HG03571 (cell line): ENCODE measurements around the gene DNASE2B.

Experiments used
- ATAC-seq: cut with Tn5 transposase; IDR thresholded peaks from one replicate; pipeline ENCODE4 v1.9.1; 2021; ENCODE audit not compliant: unreplicated experiment

Gene DNASE2B

DNA sequence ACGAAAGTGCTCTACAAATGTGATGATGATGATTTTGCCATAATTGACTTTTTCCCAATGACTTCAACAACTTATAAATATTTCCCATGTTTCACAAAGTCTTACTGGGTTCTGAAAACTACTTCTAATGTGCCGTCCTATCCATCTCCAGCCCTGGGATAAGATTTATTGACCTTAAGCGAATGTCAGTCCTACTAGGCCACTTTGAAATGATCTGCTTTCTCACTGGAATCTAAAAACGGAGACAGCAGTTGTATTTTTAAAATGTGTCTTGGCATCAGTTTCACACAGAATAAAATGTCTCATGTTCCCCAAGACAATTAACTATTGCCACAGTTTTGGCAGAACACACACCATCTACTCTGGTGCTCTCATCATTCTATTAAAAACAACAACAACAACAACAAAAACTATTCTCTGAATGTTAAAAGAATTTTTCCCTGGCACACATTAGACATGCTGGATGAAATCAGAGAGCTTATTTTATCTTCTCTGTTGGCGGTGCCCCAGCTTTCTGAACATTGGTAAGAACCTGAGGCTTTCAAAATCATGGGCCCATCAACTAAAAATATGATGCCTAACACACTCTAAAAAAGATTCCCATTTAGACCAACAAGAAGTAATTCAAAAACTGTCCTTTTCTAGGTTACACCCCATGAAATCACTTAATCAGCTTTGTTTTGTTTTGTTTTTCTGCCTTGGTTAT lies 23.1 kb upstream of the DNASE2B start:
- no peak for ATAC-seq

DNA sequence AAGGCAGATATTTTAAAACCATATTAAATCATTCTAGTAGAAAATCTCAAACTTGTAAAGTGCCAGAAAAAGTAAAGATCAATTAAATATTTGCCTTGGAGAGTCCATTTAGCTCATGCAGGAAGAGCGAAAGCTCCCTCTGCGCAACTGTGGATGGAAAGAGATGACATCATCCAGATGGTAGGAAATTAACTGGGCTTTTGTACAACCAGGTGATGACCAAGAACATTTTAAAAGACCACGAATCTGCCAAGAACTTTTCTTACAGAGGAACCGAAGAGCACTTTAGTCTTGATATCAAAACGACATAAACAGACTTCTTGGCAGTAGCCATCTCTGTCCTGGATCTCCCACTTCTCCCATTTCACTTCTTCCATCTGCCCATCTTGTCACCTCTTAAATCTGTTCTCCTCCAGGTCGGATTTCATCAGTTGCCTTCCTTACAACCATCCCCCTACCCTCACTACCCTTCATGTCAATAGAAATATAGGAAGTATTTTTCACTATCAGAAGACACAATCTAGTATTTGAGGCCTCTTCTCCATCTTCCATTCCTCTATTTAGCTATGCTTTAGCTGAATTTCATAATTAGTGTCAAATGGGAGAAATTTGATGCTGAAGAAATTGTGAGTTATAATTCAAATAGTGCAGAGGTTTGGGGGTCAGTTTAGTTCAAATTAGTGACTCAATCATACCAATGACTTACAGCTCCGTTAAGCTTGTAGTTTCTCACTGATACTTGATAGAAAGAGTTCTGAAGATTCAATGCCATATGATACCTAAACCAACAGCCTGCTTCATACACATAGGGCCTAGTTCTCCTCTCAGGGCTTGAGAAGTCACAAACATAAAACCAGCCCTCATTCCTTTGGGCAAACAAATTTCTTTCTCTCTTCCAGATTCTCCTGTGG lies 22.0 kb upstream of the DNASE2B start:
- no peak for ATAC-seq

DNA sequence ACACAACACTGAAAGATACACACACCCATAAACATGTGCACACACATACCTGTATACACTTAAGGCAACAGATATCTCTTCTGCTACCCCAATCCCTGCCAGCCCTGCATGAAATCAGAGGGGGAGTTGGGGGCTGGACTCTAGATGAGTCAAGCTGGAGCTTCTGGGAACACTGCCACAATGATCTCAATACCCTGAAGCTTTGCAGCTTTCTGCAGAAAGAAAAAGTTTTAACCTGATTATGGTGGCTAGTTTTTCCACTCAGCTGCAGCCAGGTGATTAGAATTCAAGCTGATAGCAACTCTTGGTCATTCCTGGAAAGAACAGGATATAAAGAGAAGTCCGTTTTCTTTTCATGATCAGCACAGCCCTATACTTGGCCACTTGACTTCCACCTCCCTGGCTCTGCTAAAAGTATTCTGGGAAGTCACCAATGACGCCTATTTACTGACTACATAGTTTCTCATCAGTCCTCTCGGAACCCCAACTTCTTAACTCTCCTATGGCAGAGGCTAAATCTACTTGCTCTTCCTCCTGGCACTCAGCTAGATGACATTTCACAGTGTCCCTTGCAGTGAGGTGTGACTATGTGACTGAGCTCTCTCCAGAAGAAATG lies 20.7 kb upstream of the DNASE2B start:
- no peak for ATAC-seq

DNA sequence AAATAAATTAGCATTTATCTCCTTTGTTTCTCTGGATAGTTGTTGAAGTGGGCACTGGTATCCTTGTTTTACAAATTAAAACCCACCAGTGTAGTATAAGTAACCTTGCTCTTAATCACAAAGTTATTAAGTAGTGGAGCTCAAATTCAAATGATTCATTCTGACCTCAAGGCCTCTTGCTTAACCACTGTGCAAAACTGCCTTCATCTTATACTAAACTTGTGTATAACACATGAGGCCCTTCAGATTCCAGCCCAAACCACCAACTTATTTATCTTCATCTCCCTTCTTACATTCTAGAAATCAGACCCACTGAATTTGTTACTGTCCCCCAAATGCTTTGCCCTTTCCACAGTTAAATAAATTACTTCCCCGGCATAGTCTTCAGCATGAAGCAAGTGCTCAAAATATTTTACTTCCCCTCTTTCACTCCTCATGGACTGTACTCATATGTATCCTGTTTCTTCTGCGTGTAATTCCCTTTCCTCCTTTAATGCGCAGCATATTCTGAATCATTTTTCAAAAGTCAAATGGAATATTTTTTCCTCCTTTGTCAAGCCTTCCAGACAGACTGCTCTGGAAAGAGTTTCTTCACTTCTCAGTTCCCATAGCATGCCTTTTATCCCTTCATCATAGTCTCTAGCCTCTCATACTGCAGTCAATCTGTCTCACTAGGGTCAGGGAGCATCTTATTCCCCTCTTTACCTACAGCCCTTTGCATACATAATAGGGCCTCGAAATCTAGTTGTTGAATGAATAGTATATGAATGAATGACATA lies 19.0 kb upstream of the DNASE2B start:
- no peak for ATAC-seq

DNA sequence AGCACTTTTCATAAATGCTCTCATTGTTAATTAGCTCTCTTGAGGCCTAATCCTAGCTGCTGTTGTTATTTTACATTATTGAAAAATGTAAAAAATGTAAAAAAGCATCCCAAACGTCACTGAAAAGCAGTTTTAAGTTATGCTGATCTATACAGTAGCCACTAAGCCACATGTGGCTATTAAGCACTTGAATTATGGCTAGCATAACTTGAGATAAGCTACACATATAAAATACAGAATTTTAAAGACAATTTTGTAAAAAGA lies 18.4 kb upstream of the DNASE2B start:
- ATAC-seq, result no peak

DNA sequence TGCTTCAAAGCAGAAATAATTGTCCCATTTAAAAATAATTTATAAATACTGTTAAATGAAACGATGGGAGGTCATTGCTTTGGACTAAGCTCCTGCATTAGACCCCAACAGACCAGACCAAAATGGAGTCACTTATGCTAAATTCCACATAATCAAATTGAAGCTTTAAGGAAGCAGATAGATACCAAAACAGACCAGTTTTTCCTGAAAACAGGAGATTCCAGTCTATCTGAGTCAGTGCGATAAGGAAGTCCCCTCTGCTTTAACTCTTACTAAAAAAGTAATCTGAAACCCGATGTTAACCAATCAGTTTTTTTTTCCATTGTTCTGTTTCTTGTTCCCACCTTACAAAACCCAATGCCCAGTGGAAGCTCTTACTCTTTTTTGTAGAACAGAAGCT lies 16.2 kb upstream of the DNASE2B start:
- no peak for ATAC-seq

DNA sequence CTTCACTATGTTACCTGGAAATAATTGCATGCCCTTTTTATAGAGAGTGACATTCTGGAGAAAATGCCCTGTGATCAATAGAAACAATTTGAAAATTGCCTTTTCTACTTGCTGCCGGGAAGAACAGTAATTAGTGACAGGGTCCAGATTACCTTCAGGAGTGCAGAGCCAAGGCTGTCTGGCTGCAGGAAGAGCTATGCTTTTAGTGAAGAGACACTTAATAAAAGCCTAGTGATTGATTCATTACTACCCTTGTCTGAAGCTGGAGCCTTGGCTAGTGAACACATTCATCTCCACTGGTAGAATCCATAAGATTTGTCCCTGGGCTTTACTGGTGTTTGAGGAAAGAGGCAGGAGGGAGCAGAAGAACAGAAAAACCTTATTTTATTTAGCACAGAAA lies 12.9 kb upstream of the DNASE2B start:
- ATAC-seq, result no peak

DNA sequence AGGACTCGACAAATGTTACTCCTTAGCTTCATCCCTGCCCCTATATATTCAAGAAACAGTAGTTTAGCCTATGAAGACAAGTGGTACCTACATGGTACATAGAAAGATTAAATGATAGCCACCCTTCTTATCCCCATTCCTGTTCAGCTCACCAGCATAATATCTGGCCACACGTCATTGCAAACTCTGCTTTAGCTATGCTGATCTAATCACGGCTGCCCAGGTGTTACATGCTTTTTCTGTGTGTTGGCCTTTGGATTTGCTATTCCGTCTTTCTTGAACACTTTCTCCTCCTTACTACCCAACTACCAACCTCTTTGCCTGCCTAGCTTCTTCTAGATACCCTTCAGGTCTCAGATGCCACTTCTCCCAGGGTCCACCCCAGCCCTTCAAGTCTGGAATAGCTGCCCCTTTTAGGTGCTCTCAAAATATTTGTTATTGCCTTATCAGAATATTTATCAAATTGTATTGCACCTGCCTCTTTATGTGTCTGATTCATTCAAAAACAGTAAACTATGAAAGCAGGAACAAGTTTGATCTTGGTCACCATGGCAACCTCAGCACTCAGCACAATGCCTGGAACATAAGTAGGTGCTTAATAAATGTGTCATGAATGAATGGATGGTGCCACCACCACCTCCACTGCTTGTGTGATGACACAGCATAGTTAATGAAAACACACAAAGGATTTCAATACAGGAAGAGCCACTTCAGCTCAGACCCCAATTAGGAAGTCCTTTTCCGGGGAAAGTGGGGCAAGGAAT lies 11.4 kb upstream of the DNASE2B start:
- no peak for ATAC-seq

DNA sequence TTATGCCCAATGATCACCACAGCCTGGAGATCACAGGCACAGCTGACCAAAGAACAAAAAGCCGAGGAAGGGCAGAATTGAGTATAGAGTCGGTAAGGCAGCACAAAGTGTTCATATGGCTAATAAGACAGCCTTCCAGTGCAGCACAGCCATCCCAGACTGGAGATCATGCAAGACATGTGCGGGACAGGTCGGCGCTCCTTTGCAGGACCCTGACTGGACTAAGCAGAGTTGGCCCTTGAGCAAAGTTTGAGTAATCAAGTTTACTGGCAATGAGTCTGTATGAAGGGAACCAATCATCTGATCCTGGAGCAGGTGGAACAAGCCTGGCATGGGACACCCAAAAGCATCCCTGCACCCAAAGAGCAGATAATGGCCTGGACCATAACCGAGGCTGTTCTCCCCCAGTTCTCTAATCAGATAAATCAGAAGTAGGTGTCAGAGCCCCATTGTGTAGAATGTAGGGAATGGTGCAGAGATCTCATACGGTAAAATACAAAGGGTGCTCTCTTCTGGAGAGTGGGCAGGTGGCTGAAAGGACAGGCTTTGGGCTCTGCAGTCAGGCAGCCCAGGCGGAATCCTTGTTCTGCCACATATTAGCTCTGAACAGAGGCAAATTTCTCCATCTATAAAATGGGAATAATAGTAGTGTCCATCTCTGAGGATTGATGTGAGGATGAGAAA lies 10.7 kb upstream of the DNASE2B start:
- ATAC-seq, result no peak

DNA sequence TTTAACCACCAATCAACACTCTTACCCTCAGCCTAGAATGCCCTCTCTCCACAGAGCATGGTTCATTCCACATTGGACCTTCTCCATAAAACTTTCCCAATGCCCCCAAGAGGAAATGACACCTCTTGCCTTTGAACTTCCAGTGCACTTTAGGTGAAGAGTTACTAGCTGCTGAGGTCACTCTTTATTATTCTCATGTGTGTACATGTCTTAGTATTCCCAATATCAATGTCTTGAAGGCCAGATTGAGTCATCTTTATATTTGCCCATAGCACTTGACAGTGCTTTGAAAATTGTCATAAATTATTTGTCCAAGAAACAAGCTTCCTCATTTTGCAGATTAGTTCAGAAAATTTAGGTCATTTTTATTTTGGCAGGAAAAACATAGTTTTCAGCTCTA lies 8.1 kb upstream of the DNASE2B start:
- ATAC-seq, result no peak

DNA sequence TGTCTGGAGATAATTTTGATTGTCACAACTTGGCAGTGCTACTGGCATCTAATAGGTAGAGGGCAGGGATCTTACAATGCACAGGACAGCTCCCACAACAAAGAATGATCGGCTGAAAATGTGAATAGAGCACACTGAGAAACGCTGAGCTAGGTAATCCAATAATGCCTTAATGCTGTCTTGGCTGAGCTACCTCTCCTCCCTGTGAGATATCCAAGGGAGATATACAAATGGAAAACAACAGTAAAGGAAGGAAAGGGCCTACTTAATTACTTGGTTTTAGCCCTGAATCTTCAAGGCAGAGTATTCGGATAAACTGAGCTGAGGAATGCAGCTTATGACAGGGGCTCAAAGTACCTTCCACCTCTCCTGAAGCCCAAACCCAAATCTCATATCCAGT lies 2.9 kb downstream of the DNASE2B start:
- no peak for ATAC-seq

DNA sequence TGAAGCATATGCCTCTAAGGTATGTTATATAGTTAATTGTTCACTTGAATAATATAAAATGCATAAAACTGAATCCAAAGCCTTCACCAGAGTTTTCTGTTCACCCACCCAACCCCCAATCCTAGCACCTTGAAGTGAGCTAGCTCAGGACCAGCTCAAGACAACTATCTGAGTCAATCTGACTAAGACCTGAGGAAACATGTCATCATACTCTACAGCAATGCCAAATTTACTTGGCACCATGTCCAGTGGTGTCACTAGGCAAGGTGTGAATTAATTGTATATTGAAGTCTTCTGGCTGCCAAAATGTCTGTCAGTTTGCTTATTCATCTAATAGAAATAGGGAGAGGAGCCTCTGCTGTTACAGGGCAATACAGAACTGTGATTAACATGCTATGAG lies 3.8 kb downstream of the DNASE2B start:
- no peak for ATAC-seq

DNA sequence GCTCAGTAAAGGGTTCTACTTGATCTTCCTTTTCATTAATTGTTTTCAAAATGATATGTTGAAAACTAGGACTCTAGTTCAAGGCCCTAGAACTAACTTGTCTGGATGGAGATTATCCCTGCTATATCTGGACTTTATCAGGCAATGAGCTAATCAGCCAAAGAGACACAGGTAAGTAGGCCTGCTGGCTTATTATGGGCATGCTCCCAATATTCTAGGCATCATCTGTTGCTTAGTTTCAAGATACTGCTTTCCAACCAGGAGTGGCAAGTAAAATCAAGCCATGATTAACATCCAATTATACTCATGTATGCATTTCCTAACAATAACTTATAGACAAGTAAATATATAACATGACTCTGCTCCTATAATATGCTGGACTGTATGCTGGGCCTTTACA lies 4.2 kb downstream of the DNASE2B start:
- no peak for ATAC-seq

DNA sequence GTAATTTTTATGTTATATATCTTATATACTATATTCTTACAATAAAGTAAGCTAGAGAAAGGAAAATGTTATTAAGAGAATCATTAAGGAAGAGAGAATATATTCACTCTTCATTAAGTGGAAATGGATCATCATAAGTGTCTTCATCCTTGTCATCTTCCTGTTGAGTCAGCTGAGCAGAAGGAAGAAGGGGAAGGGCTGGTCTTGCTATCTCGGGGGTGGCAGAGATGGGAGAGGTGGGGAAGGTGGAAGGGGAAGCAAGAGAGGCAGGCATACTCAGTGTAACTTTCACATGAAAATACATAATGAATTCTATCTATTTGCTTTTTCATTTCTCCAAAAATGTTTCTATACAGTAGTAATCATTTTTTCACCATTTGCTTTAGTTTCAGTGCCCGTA lies 5.1 kb downstream of the DNASE2B start:
- ATAC-seq, result no peak

DNA sequence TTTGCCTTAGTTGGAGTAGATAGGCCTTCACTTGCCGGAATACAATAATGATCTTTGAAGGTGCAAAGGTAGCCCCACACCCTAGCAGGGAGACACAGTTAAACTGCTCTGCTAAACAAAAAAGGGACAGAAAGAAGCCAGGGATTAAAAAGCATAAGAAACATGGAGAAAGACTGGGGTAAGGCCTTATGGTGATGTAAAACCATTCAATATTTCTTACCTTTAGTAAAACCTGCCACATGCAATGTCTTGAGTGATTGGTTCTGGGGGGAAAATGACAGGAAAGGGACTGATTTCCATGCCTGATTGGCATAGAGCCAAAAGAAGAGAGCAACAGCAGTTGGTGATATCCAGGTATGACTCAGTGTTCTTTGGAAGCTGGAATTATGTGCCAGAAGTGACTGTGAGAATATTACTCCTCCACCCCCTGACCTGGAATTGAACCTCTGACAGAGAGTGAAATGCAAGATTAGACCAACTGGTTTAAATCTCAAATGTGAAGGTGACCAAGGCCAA lies 8.1 kb downstream of the DNASE2B start:
- ATAC-seq, result no peak

DNA sequence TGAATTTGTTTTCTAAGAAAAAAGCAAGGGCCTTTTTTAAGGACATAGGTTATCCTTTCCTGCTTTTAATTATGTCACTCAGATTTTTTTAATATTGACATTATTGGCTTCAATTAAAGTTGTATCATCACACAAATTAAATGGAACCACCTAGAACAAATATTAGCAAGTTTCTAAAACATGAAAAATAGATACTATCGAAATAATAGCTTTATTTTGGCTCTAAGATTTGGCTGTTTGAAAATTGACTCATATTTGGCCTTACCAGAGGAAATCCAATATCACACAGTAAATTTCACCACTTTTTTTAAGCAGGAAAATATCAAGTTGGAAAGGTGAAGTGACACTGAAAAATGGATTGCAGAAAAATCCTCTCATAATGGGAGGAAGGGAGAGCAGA lies 9.2 kb downstream of the DNASE2B start:
- ATAC-seq, result no peak

DNA sequence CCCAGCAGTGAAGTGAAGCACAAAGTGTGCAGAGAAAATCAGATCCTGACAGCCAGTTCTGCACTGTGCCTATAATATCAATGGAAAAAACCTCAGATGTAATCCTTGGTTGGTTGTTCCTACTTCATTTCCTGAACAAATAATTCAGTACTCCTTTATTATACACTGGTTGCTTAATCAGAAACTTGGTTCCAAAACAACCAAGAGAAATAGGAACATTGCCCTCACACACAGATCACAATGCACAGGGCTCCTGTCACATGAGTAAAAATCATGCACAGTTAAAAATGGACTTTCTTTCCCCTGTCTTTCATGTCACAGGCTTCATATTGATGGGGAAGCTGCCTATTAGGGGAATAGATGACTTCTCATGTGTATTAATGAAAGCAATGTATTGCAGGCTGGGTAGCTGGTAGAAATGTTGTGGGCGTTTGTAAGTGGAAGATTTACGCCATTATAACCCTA lies 9.7 kb downstream of the DNASE2B start:
- ATAC-seq, result no peak

DNA sequence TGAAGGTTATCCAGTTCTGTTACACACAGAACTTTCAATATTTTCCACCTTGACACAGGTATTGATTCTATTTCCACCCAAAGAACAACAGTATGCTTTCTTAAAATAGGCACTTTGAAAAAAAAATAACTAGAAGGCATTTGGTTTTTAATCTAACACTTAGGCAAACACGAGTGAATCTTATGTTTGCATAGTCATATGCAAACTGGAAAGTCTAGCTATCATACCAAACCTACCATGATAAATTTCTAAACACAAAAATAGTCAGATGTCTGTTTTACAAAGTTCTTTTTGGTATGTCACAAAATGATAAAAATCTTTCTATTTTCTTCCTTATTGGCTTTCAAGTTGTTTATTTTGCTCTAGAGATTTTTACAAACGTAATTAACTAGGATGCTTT lies 11.6 kb downstream of the DNASE2B start:
- no peak for ATAC-seq

DNA sequence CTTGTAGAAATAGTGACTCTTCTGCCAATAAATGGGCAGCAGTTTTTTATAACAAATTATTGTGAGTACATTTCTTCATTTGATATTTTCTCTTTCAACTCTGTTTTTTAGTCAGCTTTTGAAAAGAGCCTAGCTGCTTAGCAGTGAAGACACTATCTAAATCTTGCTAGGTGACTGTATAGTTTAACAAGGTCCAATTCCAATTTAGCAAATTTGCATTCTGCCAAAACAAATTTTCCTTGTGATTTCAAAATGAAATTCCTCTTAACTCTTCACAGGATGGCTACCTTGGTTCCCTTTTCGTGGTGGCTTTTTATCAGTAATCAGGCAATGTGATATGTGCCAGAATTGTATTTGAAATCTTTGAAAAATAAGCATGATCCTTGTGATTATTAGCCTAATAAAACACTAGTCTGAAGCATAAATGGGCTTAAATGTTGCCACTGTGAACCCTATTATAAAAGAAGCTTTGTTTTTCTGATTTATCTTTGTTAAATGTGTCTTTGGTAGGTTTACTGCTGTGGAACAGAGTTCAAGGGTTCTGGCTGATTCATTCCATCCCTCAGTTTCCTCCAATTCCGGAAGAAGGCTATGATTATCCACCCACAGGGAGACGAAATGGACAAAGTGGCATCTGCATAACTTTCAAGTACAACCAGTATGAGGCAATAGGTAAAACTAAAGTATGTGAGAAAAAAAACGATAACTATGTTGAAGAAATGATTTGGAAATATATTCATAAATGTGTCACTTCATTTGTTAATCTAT lies 12.2 kb downstream of the DNASE2B start:
- no peak for ATAC-seq
